ENCODE data around the gene HS6ST2.

The HS6ST2 gene

GRCh38 chrX:132613801-132614200 is 344.6 kb downstream of the HS6ST2 start:
- no peak for DNase-seq (ENCODE audit: low read depth)

GRCh38 chrX:132612821-132613564 is 345.4 kb downstream of the HS6ST2 start:
- peak; percentile 0 for DNase-seq (ENCODE audit: low read depth)

- no peak for DNase-seq (ENCODE audit: low read depth)
These were observed 347.9 kb downstream of the HS6ST2 start for GRCh38 chrX:132610536-132610935.

GRCh38 chrX:132609362-132609848 is 349.0 kb downstream of the HS6ST2 start:
- no peak for DNase-seq (ENCODE audit: low read depth)

DNA sequence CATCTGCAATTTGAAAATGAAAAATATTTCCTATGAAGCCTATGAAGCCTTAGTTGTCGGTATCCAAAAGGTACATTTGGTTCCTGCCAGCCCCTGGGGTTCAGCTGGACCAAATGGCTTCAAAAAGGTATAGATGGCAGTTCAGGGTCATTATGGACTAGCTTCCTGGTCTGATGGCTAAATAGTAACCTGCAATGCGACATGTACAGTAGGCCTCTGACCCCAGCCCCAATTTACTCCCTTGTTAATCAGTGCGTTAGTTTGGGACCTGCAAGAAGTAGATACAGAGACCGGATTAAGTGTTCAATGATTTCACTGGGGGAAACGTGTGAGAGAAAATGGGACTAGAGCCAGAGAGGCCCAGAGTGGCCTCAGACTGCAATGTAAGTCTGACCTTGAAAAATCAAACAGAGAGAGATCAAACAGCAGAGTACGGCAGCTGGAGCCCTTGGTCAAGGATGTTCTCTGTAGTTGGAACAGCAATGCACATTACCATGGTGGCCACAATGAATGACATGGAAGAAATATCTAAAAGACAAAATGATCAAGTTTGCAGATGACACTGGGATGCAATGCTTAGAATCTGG is 354.6 kb downstream of the HS6ST2 start:
- no peak for DNase-seq (ENCODE audit: low read depth)

DNA sequence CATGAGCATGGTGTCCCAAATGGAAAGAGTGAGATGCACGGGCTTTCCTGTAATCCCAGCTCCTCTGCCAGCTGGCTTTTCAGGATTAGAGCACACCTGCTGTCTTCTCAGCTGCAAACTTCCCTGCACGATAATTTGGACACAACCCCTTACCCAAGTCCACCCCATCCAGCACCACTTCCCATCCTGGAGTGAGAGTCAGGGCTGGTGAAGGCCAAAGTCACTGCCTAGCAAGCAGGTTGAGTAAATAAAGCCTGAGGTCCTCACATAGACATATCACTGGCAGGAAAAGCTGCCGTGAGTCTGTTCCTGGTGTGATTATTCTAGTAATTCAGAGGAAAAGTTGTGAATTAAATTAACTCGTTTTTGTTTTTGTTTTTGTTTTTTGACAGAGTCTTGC is 355.7 kb downstream of the HS6ST2 start:
- no peak for DNase-seq (ENCODE audit: low read depth)

GRCh38 chrX:132594999-132595398 is 363.4 kb downstream of the HS6ST2 start:
- no peak for DNase-seq (ENCODE audit: low read depth)

DNA sequence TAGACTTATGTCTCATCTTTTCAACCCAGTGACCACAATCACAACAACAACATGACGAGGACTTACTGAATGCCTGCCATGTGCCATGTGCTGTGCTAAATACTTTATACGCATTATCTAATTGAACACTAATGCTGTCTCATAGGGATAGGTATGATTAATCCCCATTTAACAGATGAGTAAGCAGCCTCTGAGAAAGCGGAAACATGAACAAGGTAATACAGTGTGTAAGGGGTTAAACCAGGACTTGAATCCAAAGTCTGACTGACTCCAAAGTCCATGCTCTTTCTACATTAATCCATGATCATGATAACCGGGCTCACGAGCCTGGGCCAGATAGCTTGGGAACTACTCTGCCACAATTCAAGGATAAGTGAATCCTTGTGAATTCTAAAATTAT is 364.3 kb downstream of the HS6ST2 start:
- no peak for DNase-seq (ENCODE audit: low read depth)

GRCh38 chrX:132592880-132593279 is 365.5 kb downstream of the HS6ST2 start:
- no peak for DNase-seq (ENCODE audit: low read depth)

- no peak for DNase-seq (ENCODE audit: low read depth)
These were observed 366.6 kb downstream of the HS6ST2 start for GRCh38 chrX:132591719-132592275.

DNA sequence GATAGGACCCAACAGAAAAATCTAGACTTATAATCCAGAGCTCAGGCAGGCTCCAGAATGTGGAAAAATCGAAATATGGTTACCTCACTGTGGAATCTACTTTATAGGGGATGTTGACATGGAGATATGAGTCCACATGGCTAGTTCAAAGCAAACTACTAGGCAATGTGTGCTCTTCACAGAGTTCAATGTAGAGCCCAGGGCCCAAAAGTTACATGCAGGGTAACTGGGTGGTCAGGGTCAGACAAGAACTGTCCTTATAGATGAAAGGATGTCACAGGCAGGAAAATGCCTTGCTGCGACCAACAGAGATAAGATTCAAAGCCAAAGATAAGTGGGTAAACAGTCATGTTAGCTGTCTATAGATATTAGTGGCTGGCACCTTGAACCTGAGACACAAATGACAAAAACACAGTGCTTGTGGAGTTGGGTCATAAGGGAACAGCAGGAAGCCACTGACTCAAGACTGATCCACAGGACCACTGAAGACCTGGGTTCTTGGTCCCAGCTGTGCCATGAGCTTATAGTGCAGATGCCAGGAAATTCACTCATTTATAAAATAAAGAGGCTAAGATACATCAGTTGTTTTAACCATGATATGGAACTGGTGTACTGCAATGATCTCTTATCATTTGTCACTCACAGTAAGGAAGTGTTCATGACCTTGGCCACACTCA is 367.9 kb downstream of the HS6ST2 start:
- DNase-seq (ENCODE audit: low read depth) = no peak

DNA sequence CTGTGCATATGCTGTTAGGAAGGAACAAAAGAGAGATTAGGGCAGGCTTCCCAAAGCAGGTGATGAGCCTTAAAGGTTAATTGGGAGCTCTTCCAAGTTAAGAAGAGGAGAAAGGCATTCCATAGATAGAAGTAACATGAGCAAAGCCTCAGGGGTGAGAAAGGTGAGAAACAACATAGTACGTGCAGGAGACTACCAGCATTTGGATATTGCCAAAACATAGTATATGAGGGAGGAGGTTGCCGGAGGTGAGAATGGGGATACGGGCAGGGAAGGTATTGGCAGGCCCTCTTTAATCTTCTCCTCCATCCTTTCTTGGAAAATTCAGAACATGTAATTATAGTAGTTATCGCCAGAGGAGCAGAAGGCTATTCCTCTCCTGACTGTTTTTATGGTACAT is 373.5 kb downstream of the HS6ST2 start:
- DNase-seq (ENCODE audit: low read depth) = no peak

- no peak for DNase-seq (ENCODE audit: low read depth)
These were observed 381.5 kb downstream of the HS6ST2 start for GRCh38 chrX:132576939-132577338.

Measured in stimulated activated CD8-positive, alpha-beta memory T cell treated with anti-CD3 and anti-CD28 coated beads, Interleukin-7, amount 100 ng/mL, for 24 hours (primary cell).